ENCODE data around the gene FBXW7. TPM values are rescaled to one million over a fixed set of nuclear protein-coding genes. Genes with fewer than 3 reads are reported as not detected.

The FBXW7 gene
- total and polyA plus RNA-seq, 2 of the 8 experiments (the other 6 are each of a cell fraction or from before 2014, with no cell fraction given) = 6.0 to 26.7 TPM

DNA sequence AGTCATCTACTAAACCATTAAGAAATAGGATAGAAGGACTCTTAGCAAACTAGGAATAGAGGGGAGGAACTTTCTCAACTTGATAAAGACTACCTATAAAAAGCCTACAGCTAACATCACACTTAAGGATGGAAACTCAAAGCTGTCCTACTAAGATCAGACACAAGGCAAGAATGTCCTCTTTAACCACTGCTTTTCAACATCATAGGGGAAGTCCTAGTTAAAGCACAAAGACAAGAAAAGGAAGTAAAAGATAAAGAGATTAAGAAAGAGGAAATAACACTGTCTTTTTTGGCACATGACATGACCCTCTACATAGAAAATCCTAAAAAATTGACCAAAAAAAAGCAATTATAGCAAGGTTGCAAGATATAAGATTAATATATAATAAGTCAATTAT, 136.6 kb downstream of the FBXW7 start (continued):
- TF ChIP-seq RAD21 (IDR thresholded peaks at IDR 0.05 in 1 of 2, conservative IDR thresholded peaks at IDR 0.05 in 1 of 2; ENCODE audit: low read depth in 2 of 2, low read length in 2 of 2) (no peak), TCF12 (IDR thresholded peaks at IDR 0.05; ENCODE audit: low read depth, low read length) (no peak), CHD2 (IDR thresholded peaks at IDR 0.05; ENCODE audit: low read length) (no peak), HDAC6 (IDR thresholded peaks at IDR 0.05; ENCODE audit: low read depth, low read length) (no peak), CBX8 (IDR thresholded peaks at IDR 0.05; ENCODE audit: borderline replicate concordance, low read depth, low read length) (no peak), YY1 (IDR thresholded peaks at IDR 0.05; ENCODE audit: low read depth, low read length) (no peak)
